HG03460 (cell line): ENCODE measurements around the gene RBM19.
"Not testable (repeated sequence)": the region's sequence is repeated elsewhere in the genome, so short reads cannot be mapped to it uniquely, and the experiment has no call there.

ENCODE experiments used
- ATAC-seq: cut with Tn5 transposase; IDR thresholded peaks from one replicate; pipeline ENCODE4 v1.9.1; 2021; ENCODE audit not compliant: unreplicated experiment

RBM19 gene, protein sequence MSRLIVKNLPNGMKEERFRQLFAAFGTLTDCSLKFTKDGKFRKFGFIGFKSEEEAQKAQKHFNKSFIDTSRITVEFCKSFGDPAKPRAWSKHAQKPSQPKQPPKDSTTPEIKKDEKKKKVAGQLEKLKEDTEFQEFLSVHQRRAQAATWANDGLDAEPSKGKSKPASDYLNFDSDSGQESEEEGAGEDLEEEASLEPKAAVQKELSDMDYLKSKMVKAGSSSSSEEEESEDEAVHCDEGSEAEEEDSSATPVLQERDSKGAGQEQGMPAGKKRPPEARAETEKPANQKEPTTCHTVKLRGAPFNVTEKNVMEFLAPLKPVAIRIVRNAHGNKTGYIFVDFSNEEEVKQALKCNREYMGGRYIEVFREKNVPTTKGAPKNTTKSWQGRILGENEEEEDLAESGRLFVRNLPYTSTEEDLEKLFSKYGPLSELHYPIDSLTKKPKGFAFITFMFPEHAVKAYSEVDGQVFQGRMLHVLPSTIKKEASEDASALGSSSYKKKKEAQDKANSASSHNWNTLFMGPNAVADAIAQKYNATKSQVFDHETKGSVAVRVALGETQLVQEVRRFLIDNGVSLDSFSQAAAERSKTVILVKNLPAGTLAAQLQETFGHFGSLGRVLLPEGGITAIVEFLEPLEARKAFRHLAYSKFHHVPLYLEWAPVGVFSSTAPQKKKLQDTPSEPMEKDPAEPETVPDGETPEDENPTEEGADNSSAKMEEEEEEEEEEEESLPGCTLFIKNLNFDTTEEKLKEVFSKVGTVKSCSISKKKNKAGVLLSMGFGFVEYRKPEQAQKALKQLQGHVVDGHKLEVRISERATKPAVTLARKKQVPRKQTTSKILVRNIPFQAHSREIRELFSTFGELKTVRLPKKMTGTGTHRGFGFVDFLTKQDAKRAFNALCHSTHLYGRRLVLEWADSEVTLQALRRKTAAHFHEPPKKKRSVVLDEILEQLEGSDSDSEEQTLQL

DNA sequence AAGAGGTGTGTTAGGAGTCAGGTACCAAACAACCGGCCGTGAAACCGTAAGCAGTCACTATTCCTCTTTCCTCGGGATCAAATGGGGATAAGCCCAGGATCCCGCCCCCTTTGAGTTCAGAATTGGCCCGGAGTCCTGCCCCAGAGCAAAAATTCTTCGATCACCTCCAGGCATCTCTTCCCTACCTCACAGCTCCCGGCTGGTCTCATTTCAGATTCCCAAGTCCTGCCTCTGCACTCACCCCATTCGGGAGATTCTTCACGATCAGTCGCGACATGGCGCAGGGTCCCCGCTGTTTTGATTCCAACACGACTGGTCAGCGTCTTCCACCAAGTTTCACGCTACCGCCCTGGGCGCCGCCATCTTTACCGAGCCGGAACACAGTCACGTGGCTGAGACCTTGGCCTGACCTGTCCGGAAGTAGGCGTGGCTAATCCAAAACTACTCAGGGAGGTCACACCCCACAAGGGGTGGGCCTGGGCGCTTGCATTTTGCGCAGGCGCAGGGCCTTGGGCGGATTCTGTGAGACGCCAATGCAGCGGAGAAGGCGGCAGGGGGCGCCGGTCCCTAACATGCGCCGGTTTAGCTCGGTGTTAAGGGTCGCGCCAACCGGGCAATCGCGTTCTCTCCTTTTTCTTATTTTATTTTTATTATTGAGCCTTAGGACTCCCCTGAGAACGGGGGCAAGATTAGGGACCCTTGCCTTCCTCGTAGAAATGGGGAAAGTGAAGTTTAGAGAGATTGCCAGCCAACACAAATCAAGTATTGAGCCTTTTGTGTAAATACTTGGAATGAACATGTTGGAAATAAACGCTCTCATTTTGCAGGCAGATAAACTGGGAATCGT is at the start of gene RBM19:
TSS of gene RBM19 (minus strand) at position 375 of the 847 bp plus-strand sequence. CDS start at position 277, 98 bp downstream.
- peak; percentile 95 for ATAC-seq

DNA sequence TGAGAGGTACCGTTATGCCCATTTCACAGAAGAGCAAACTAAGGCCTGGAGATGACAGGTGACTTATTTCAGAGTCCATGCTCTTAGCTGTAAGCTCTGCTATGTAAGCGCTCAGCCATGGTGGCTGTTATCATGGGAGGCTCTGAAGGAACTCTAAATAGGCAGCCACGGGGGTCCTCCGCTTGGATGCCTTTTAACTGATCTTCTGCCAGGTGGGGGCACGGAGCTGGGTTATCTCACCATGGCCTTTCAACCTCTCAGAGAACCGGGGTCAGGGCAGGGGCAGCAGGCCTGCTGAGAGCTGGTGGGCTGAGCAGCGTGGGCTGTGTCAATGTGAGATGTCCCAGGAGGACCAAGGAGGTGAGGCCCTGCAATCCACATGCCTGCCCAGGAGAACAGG is 49.7 kb upstream of the RBM19 start:
- ATAC-seq = no peak

DNA sequence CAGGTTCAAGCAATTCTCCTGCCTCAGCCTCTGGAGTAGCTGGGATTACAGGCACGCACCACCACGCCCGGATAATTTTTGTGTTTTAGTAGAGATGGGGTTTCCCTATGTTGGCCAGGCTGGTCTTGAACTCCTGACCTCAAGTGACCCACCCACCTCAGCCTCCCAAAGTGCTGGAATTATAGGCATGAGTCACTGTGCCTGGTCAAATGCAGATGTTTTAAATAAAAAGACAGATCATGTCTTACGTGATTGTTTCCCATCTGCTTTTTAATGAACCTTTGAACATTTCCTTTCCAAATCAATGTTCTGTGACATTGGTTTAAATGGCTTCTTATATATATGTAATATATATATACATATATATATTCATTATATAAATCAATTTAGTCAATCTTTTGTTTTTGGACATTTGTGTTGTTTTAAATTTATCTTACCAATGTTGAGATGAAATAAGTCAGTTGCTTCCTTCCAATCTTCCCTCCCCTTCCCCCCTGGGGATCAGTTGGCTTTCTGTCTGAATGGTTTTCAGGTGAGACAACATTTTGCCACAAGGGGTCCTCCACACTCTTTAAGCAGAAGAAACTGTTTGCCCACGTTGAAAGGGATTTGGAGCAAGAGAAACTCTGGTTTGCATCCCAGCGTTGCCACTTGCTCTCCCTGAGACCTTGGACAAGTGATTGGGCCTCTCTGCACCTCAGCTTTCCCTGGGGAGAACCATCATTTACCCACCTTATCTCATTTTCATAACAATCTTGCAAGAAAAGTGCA is 47.6 kb upstream of the RBM19 start:
- no peak for ATAC-seq

DNA sequence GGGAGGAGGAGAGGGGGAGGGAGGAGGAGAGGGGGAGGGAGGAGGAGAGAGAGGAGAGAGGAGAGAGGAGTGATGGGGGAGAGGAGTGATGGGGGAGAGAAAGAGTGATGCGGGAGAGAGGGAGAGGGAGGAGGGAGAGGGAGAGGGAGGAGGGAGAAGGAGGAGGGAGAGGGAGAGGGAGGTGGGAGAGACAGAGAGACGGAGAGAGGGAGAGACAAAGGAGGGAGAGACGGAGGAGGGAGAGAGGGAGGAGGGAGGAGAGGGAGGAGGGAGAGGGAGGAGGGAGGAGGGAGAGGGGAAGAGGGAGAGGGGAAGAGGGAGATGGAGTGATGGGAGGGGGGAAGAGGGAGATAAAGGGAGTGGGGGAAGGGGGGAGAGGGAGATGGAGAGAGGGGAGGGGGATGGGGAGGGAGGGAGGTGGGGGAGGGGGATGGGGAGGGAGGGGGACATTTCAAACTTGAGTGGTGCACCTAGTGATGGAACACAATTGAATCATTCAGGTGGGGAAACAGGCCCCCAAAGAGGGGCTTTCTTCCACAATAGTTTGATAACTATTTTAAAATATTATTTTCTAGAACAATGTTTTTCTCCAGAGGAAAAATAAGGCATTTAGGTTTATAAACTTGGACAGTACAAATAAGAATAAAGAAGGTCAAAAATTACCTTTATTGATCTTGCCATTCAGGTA is 46.8 kb upstream of the RBM19 start:
- ATAC-seq = no peak

DNA sequence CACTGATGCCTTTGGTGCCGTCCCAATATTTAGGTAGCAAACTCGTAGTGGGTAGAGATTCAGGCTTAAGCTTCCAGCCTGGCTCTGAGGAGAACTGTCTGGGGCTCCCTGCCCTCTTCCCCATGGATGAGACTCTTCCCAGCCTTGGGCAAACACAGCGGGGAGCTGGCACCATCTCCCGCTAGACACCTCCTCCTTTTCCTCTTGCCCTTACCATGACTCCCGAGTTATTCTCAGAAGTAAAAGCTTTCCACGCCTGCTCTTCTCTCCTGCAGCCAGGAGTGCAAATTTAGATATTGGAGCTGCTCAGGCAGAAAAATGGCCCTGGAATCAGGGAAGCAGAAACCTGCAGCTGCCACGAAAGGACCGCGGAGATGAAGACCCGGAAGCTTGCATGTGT is 45.6 kb upstream of the RBM19 start:
- no peak for ATAC-seq

DNA sequence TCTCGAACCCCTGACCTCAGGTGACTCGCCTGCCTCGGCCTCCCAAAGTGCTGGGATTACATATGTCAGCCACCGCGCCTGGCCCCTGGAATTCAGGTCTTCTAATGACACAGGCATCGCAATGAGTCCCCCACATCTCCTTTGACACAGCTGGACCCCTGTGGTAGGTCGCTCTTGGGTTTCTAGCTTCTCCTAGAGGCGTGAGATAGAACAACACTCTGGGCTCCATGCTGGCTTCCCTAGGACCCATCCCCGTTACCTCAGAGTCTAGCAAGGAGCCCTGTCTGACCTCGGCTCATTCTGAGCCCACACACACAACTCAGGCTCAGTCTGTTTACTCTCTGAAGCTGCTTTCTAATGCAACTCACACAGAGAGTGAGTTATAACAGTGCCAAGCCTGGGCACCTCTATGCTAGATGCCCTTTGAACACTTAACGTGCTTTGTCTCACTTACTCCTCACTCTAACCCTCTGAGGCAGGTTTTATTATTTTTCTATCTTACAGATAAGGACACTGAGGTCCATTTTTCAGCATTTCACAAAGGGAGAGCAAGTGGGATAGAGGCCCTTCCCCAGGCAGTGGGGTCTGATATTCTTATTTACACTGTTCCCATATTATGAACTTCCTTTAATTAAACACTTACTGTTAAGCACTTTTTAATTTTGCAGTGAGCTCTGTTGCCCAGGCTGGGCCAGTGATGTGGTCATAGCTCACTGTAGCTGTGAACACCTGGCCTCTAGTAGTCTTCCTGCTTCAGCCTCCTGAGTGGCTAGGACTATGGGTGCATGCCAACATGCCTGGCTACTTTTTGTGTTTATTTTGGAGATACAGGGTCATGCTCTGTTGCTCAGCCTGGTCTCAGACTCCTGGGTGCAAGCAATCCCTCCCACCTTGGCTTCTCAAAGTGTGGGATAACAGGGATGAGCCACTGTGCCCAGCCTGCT is 40.6 kb upstream of the RBM19 start:
- no peak for ATAC-seq

DNA sequence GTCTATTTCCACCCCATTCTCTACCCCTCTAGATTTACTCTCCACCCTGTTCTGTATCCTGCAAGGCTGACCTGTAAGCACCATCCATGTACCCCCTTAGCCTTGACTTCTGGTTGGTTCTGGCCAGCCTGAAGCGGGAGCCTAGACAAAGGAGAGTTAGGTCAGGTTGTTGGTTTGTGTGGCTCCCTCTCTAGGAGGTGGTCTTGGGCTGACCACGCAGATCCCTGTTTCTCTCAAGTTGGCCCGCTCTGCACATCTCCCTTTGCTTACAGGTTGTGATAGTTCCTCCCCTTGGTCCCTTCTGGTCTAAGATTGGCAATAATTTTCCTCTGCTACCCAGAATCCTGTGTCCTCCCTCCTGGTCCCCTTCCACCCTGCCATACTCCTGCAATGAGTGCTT is 38.3 kb upstream of the RBM19 start:
- ATAC-seq = no peak

DNA sequence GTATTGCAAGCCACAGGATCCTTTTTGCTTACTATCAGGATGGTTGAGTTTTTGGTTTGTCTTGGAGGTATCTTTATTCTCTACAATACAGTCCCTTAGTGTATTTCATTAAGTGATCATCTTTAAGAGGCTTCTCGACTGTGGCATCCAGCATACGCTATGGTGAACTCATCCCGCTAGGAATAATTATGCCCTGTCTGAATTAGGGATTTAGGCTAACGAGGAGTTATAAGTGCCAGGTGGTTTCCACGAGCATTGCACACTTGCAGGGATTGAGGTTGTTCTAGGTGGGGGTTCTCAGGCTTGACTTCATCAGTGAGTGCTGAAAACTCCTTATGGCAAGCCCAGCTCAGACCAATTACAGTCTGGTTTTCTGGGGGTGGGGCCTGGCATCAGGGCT is 37.2 kb upstream of the RBM19 start:
- no peak for ATAC-seq

DNA sequence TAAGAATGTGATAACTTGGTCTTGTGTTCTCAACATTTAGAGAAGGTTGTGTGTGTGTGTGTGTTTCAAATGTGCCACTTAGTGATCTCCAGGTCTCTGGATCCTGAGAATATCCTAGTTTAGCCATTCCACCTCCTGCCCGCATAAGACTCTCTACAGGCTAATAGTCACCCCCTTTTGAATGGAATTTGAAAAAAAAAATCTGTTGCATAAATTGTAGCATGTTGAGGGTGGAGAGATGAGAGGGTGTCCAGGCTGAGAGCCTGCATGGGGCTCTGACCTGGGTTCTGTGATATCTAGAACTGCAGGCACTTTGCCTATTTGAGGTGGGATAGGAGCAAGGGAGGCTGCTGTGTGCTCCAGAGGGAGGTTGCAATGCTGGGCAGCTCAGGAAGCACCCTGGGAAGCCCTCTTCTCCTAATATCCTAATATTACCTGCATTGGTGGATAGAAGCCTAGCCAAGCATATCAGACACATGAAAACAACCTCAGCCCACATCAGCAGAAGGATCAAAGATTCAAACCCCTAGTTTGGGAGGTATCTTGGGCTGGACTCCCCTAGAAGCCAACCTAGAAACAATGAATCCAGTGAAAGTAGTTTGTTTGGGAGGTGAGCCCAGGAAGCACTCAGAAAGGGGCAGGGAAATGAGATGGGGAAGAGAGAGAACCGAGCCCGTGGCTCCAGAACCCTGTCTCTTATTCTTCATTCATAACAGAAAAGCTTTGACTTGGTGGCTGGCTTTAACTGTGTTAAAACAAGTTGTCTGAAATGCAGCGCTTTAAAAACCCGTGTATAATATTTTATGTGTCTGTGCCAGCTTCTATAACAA is 35.6 kb upstream of the RBM19 start:
- ATAC-seq = no peak

DNA sequence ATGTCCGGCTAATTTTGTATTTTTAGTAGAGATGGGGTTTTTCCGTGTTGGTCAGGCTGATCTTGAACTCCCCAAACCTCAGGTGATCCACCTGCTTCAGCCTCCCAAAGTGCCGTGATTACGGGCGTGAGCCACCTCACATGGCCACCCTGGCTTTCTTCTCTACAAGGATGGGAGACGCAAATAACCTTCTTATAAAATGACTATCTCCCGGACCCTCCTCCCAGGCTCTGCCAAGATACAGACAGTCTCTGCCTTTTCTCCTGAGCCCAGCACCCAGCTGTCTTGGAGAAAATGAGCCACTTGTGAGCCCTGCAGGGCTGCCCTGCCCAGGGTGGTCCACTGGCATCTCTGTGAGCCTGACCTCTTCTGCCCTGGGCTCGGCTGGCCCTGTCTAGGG is 34.7 kb upstream of the RBM19 start:
- ATAC-seq = no peak

DNA sequence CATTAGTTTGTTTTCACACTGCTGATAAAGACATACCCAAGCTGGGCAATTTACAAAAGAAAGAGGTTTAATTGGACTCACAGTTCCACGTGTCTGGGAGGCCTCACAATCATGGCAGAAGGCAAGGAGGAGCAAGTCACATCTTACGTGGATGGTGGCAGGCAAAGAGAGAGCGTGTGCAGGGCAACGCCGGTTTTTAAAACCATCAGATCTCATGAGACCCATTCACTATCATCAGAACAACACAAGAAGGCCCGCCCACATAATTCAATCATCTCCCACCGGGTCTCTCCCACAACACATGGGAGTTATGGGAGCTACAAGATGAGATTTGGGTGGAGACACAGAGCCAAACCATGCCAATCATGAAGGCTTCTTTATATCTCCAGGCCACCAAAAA is 34.1 kb upstream of the RBM19 start:
- not testable (repeated sequence) for ATAC-seq

DNA sequence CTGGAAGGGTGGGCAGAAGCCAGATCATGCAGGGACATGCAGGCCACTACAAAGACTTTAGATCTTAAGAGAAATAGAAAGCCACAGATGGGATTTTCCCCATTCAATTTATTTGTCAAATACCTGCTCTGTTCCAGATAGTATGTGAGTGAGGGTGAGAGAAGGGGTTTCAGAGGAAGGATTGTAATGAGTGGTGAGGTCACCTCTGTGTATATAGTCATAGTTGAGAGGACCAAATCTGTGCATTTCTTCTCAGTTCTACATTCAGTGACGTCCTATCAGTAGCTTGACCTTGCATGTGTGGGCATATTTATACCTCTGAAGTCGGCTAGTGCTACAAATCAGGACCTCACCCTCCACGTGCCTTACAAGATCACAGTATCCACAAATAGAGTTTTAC is 31.2 kb upstream of the RBM19 start:
- no peak for ATAC-seq

DNA sequence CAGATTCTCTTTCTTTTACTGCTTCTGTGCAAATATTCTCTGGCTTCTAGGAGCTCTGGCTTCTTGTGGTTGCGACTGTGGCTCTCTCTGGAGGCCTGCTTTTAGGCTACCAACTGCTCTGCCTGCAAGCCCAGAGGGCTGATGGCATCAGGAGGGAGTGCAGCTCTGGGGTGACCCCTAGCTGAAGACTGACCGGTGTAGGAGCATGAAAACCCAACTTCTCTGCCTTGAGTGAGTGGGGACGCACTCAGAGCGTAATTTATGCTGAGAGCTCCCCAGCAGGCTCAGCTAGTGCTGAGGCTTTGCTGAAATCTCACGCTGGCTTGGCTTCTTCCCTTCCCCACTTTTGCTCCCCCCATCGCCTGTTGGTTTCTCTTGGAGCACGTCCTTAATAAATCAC is 29.9 kb upstream of the RBM19 start:
- ATAC-seq = no peak

DNA sequence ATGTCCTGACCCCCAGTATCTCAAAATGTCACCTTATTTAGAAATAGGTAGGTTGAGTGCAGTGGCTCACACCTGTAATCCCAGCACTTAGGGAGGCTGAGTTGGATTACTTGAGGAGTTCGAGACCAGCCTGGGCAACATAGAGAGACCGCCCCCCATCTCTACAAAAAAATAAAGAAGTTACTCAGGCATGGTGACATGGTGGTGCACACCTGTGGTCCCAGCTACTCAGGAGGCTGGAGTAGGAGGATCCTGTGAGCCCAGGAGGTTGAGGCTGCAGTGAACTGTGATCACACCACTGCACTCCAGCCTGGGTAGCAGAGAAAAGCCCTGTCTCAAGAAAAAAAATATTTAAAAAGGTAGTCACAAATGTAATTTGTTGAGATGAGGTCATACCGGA is 27.9 kb upstream of the RBM19 start:
- no peak for ATAC-seq

DNA sequence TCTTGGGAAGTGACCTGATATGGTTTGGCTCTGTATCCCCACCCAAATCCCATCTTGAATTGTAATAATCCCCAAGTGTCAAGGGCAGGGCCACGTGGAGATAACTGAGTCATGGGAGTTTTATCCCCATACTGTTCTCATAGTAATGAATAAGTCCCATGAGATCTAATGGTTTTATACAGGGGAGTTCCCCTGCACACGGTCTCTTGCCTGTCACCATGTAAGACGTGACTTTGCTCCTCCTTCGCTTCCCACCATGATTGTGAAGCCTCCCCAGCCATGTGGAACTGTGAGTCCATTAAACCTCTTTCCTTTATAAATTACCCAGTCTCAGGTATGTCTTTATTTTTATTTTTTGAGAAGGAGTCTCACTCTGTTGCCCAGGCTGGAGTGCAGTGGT is 26.6 kb upstream of the RBM19 start:
- ATAC-seq = not testable (repeated sequence)

DNA sequence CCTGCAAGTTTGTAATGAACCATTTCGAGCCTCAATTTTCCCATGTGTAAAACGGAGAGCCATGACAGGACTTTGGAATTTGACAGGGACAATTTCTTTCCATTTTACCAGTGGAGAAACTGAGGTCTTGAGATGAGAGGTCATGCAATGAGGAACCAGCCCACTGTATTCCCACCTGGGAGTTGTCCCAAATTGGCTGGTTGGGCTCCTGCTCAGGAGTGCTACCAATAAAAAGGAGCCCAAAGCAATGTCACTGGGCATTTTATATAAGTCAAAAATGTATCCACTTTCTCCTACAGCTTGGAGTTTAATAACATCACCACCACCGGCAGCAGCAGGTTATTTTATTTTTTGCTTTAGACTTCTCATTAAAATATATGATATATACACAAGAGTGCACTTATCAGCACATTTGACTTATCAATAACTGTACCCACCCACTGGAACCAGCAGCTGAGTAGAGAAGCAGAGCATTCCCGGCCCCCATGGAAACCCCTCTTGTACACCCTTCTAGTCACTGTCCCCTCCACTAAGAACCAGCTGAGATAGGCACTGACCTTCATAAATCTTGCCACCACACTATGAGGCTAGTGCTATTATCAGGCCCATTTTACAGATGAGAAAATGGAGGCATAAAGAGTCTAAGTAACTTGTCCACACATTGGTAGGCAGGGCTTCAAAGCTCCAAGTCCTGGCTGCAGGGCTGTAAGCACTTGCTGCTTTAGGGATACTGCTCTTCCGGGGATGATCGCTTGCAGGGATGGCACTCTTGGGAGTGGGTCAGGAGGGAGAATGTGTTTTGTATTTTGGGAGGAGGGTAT is 25.3 kb upstream of the RBM19 start:
- no peak for ATAC-seq
